GM12801 (cell line): Measurements from ENCODE around the gene PIWIL4.

ENCODE experiments used
- TF ChIP-seq, protein P1 (sequence below): IDR thresholded peaks from one replicate; pipeline ENCODE4 v1.5.1; 2011; ENCODE audit warnings: control low read depth; ENCODE audit not compliant: insufficient read length; ENCODE audit errors: extremely low read depth

Gene PIWIL4

GRCh38 chr11:94588366-94588942, 21.3 kb downstream of the PIWIL4 start:
- TF ChIP-seq, protein P1, sequence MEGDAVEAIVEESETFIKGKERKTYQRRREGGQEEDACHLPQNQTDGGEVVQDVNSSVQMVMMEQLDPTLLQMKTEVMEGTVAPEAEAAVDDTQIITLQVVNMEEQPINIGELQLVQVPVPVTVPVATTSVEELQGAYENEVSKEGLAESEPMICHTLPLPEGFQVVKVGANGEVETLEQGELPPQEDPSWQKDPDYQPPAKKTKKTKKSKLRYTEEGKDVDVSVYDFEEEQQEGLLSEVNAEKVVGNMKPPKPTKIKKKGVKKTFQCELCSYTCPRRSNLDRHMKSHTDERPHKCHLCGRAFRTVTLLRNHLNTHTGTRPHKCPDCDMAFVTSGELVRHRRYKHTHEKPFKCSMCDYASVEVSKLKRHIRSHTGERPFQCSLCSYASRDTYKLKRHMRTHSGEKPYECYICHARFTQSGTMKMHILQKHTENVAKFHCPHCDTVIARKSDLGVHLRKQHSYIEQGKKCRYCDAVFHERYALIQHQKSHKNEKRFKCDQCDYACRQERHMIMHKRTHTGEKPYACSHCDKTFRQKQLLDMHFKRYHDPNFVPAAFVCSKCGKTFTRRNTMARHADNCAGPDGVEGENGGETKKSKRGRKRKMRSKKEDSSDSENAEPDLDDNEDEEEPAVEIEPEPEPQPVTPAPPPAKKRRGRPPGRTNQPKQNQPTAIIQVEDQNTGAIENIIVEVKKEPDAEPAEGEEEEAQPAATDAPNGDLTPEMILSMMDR = no peak

- TF ChIP-seq, protein P1 = no peak
Measured at GRCh38 chr11:94590352-94591041, 23.3 kb downstream of the PIWIL4 start.

DNA sequence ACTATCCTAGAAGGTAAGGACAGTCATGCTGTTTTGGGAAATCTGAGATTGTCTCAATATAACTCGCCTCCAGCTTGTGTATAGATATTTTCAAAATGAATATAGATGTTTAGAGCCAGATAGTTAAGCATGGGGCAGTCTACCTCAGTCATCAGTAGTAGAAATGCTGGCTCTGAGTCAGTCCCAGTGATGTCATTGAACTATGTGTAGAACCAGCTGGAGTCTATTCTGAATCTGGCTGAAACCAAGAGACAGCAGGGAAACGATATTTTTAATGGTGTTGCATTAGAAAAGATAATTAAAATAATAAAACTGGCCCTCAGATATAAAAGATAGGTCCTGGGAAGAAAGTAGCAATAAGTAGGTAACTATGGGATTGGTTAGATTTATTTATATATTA, 25.9 kb downstream of the PIWIL4 start:
- TF ChIP-seq, protein P1 = no peak

DNA sequence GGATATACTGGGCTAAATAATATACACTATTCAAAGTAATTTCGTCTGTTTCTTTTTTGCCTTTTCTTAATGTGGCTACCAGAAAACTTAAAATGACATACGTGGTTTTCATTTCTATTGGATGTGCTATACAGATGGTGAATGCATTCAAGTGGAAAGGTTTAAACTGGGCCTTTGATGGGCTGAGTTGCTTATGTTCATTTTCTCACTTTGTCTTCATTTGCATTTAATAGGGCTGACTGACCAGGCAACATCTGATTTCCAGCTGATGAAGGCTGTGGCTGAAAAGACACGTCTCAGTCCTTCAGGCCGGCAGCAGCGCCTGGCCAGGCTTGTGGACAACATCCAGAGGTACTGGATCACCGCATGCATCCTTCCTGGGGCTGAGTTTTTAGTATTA, 27.9 kb downstream of the PIWIL4 start:
- TF ChIP-seq, protein P1 = no peak

DNA sequence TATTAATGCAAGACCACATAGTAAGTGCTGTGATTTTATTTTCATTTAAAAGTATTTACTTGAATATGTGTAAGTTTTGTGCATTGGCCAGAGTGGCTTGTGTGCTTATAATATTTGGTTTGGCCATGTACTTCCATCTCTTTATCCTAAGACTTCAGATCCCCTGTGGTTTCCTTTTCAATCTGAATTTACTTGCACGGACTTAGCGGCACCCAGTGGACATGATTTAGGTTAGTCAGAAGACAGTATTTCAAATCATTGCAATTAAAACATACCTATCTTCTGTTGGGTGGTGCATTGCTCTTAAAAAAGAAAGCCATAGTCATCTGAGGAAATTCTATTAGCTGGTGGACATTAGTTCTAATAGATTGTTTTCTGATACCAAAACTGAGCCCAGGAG, 30.7 kb downstream of the PIWIL4 start:
- TF ChIP-seq, protein P1 = no peak

DNA sequence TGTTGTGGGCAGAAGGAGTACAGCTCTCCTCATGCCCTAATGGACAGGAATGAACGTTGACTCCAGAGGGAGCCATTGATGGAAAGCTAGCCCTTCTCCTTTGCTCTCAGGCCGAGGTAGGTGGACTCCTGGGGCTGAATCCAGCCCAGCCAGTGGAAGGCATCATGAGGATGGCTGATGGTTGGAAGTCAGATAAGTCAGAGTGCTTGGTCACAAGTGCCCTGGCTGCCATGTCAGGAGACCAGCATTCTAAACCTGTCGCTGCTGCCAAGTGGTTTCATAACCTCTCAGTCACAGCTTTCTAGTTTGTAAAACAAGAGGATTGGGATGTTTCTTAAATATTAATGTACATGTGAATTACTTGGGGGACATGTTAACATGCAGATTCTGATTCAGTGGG, 32.3 kb downstream of the PIWIL4 start:
- TF ChIP-seq, protein P1 = no peak

- TF ChIP-seq, protein P1 = no peak
Measured at GRCh38 chr11:94602430-94603372, 35.5 kb downstream of the PIWIL4 start.
